Hepatocyte (in vitro differentiated cells): ENCODE data around the gene CMTM4. TPM values are rescaled to one million over a fixed set of nuclear protein-coding genes. Genes with fewer than 3 reads are reported as not detected.
"Not testable (repeated sequence)": the region's sequence is repeated elsewhere in the genome, so short reads cannot be mapped to it uniquely, and the experiment has no call there.

ENCODE experiments used
- DNase-seq: peaks from one replicate; pipeline ENCODE4 v3.0.0-alpha.2; 2016; ENCODE audit warnings: low spot score
- H2AFZ ChIP-seq: fragments of 200-600 bp; sonication (generic); 2 replicates; pipeline ENCODE4 v1.6.0; 2016; ENCODE audit warnings: antibody characterized with exemption, mild to moderate bottlenecking
- H3K27ac ChIP-seq: fragments of 200-600 bp; sonication (generic); 2 replicates; pipeline ENCODE4 v1.5.1; 2016; ENCODE audit warnings: mild to moderate bottlenecking
- H3K27me3 ChIP-seq: fragments of 200-600 bp; sonication (generic); 2 replicates; pipeline ENCODE4 v1.6.1; 2016
- H3K36me3 ChIP-seq: fragments of 200-600 bp; sonication (generic); replicated peaks from 2 replicates; pipeline ENCODE4 v1.5.1; 2016; ENCODE audit warnings: low read depth; ENCODE audit not compliant: insufficient read depth
- H3K4me1 ChIP-seq: fragments of 200-600 bp; sonication (generic); 2 replicates; pipeline ENCODE4 v1.5.1; 2016; ENCODE audit warnings: mild to moderate bottlenecking, moderate library complexity; ENCODE audit not compliant: insufficient read depth
- H3K4me2 ChIP-seq: fragments of 200-600 bp; sonication (generic); 2 replicates; pipeline ENCODE4 v1.6.0; 2016
- H3K4me3 ChIP-seq: fragments of 200-600 bp; sonication (generic); 2 replicates; pipeline ENCODE4 v1.5.1; 2016; ENCODE audit warnings: mild to moderate bottlenecking
- H3K79me2 ChIP-seq: fragments of 200-600 bp; sonication (generic); 2 replicates; pipeline ENCODE4 v1.6.0; 2017; ENCODE audit warnings: mild to moderate bottlenecking
- H3K9me2 ChIP-seq: fragments of 200-600 bp; sonication (generic); replicated peaks from 2 replicates; pipeline ENCODE4 v1.6.0; 2017; ENCODE audit warnings: mild to moderate bottlenecking; ENCODE audit not compliant: insufficient read depth
- H3K9me3 ChIP-seq: fragments of 200-600 bp; sonication (generic); 2 replicates; pipeline ENCODE4 v1.5.1; 2016; ENCODE audit warnings: low read depth, mild to moderate bottlenecking
- H4K20me1 ChIP-seq: fragments of 200-600 bp; sonication (generic); 2 replicates; pipeline ENCODE4 v1.6.0; 2016; ENCODE audit warnings: mild to moderate bottlenecking; ENCODE audit not compliant: insufficient read depth, poor library complexity, severe bottlenecking
- EZH2 ChIP-seq: fragments of 200-600 bp; sonication (generic); IDR thresholded peaks from 2 replicates; pipeline ENCODE4 v1.6.1; 2016; ENCODE audit warnings: antibody characterized with exemption, mild to moderate bottlenecking, borderline replicate concordance
- EZH2phosphoT487 ChIP-seq: fragments of 200-600 bp; sonication (generic); IDR thresholded peaks from one replicate; pipeline ENCODE4 v1.6.1; 2018; ENCODE audit warnings: antibody characterized with exemption, mild to moderate bottlenecking, low read depth, moderate library complexity; ENCODE audit not compliant: unreplicated experiment, severe bottlenecking
- WGBS: methylation state at CpG from one replicate; pipeline ENCODE4 v1.1.6; 2016; ENCODE audit warnings: low lambda C conversion rate; ENCODE audit errors: missing lambda C conversion rate; 5-methylcytosine and 5-hydroxymethylcytosine counted together
- polyA plus RNA-seq: library from polyadenylated mRNA; unstranded; fragments of >200 nt; fragmentation: Nextera tagmentation; extraction: Ambion mirVana; gene quantifications from 2 replicates; pipeline ENCODE4 v1.2.1, GENCODE V29; 2016
- total RNA-seq: library from RNA; depleted of rRNA; stranded (reverse); fragments of >200 nt; gene quantifications from 2 replicates; pipeline ENCODE4 v1.2.3, GENCODE V29; 2014
- TF ChIP-seq, protein P1 (sequence below): fragments of 200-600 bp; sonication (generic); IDR thresholded peaks from 2 replicates; pipeline ENCODE4 v1.5.1; 2016; ENCODE audit warnings: antibody characterized with exemption, mild to moderate bottlenecking; ENCODE audit not compliant: poor library complexity

The CMTM4 gene
- total and polyA plus RNA-seq, 2 experiments from 2014 or later: 19.2 to 77.9 TPM

DNA sequence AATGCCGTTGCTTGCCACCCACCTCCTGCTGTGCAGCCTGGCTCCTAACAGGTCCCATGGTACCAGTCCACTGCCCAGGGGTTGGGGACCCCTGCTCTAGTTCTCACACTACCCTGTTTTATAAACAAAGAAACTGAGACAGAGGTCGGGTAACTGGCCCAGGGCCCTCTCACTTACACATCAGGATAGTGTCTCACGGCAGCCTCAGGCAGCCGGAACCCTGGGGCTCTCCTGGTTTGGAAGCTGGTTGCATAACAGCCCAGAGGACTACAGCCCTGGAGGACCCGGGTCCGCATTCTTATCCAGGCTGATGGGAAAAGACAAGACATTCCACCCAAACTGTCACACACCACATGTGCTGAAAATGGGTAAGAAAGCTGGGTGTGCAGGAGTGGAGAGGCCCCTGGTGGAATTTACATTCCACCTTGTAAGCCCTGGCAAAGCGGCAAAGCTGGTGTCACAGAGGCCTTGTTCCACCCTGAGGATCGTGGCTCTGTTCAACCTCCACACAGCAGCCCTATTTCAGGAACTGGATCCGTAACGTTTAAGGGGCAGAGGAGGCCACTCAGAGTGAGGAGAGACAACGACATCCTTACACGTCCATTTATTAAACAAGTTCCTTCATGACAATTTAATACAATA lies 82.3 kb downstream of the CMTM4 start:
- no peak overlapping the region for H3K4me3 ChIP-seq
- peaks cover 4% of the 10 kb centered on the region for H3K36me3 ChIP-seq
- no peak overlapping the region for H3K27ac ChIP-seq
- peaks cover 6% of the 10 kb centered on the region for H4K20me1 ChIP-seq
- WGBS: 88% methylated on average over 12 of the region's 12 CpGs
- no peaks in the 10 kb centered on the region for H3K9me2 ChIP-seq
- H3K27me3 ChIP-seq: no peaks in the 10 kb centered on the region
- H3K4me1 ChIP-seq: peaks cover 14% of the 10 kb centered on the region
- H3K79me2 ChIP-seq: peaks cover 5% of the 10 kb centered on the region
- H3K4me2 ChIP-seq: no peak overlapping the region
- no peak for DNase-seq
- no peaks in the 10 kb centered on the region for H3K9me3 ChIP-seq
- H2AFZ ChIP-seq: no peak overlapping the region
- TF ChIP-seq, protein P1, sequence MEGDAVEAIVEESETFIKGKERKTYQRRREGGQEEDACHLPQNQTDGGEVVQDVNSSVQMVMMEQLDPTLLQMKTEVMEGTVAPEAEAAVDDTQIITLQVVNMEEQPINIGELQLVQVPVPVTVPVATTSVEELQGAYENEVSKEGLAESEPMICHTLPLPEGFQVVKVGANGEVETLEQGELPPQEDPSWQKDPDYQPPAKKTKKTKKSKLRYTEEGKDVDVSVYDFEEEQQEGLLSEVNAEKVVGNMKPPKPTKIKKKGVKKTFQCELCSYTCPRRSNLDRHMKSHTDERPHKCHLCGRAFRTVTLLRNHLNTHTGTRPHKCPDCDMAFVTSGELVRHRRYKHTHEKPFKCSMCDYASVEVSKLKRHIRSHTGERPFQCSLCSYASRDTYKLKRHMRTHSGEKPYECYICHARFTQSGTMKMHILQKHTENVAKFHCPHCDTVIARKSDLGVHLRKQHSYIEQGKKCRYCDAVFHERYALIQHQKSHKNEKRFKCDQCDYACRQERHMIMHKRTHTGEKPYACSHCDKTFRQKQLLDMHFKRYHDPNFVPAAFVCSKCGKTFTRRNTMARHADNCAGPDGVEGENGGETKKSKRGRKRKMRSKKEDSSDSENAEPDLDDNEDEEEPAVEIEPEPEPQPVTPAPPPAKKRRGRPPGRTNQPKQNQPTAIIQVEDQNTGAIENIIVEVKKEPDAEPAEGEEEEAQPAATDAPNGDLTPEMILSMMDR: no peak
- no peak for TF ChIP-seq EZH2
- no peak for TF ChIP-seq EZH2phosphoT487

DNA sequence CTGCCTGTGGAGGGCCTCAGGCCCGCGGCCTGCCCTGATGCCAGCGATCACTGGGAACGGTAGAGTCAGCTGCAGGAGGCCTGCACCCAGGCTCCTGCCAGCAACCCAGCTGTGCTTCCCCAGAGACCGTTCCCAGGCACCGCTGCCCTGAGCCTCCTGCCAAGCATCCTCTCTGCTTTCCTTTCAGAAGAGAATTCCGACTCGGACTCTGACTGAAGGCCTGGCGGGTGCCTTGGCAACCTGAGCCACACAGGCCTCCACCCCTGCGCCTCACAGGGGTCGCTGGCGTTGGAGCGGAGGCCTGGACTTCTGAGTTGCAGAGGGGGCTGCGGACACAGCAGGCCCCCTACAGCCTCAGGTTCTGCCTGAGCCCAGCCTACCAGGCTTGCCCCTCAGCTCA lies 84.1 kb downstream of the CMTM4 start:
- Histone ChIP-seq H3K4me1 (peaks cover 1% of the 10 kb centered on the region), H3K79me2 (peaks cover 10% of the 10 kb centered on the region), H3K9me2 (no peaks in the 10 kb centered on the region), H3K4me3 (no peak overlapping the region), H3K27me3 (no peaks in the 10 kb centered on the region), H2AFZ (no peak overlapping the region), H3K27ac (no peak overlapping the region), H3K9me3 (no peaks in the 10 kb centered on the region), H4K20me1 (peaks cover 11% of the 10 kb centered on the region), H3K4me2 (no peak overlapping the region), H3K36me3 (peaks cover 4% of the 10 kb centered on the region)
- 91% methylated on average over 14 of the region's 14 CpGs for WGBS
- no peak for DNase-seq
- TF ChIP-seq EZH2phosphoT487: no peak
- no peak for TF ChIP-seq EZH2
- TF ChIP-seq, protein P1: no peak

DNA sequence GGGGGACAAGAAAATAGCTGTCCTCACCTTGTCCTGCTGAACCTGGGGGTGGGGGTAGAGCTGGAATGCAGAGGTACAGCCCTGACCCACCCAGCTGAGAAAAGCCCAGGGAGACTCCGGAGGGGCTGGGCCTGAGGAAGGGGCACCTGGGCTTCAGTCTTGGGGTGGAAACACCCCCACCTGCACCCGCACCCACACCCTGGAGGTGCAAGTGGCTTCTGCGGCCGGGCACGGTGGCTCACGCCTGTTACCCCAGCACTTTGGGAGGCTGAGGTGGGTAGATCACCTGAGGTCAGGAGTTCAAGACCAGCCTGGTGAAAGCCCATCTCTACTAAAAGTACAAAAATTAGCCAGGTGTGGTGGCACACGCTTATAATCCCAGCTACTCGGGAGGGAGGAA lies 84.6 kb downstream of the CMTM4 start:
- WGBS: 94% methylated on average over 8 of the region's 8 CpGs
- H3K27me3 ChIP-seq, H3K36me3 ChIP-seq, H3K27ac ChIP-seq, H3K4me2 ChIP-seq, H2AFZ ChIP-seq, H3K4me3 ChIP-seq, DNase-seq, H3K9me2 ChIP-seq, H3K4me1 ChIP-seq, H3K9me3 ChIP-seq: not testable (repeated sequence)
- peaks cover 12% of the 10 kb centered on the region for H4K20me1 ChIP-seq
- H3K79me2 ChIP-seq: peaks cover 12% of the 10 kb centered on the region

GRCh38 chr16:66610111-66610820 lies 86.3 kb downstream of the CMTM4 start:
- Histone ChIP-seq H3K4me3 (no peak overlapping the region), H4K20me1 (peaks cover 26% of the 10 kb centered on the region), H3K9me2 (no peaks in the 10 kb centered on the region), H3K27ac (no peak overlapping the region), H3K36me3 (peaks cover 4% of the 10 kb centered on the region), H2AFZ (no peak overlapping the region), H3K9me3 (no peaks in the 10 kb centered on the region), H3K4me1 (peaks cover 7% of the 10 kb centered on the region), H3K4me2 (no peak overlapping the region), H3K27me3 (no peaks in the 10 kb centered on the region), H3K79me2 (peaks cover 27% of the 10 kb centered on the region)
- TF ChIP-seq, protein P1: no peak
- TF ChIP-seq EZH2: no peak
- TF ChIP-seq EZH2phosphoT487: no peak
- WGBS: 95% methylated on average over 14 of the region's 14 CpGs
- DNase-seq: no peak
